Gastroesophageal sphincter (tissue), 4 donors: ENCODE data around the gene NPDC1. TPM values are rescaled to one million over a fixed set of nuclear protein-coding genes. Genes with fewer than 3 reads are reported as not detected.

ENCODE experiments used
- ATAC-seq: fragments of 150-250 bp; one replicate; pipeline ENCODE4 v1.9.1; 2016; ENCODE audit warnings: mild to moderate bottlenecking, moderate library complexity
- H3K27ac ChIP-seq, 4 donors: fragments of 200-600 bp; sonication (generic) in 3 of 4; 1 replicate in 3 of 4; 2 replicates in 1 of 4; pipeline ENCODE4 v1.5.1; 2016 to 2019
- H3K27me3 ChIP-seq: fragments of 200-600 bp; sonication (generic); one replicate; pipeline ENCODE4 v1.5.1; 2019
- H3K36me3 ChIP-seq, 2 donors: fragments of 200-600 bp; sonication (generic); one replicate each; pipeline ENCODE4 v1.5.1; 2019; ENCODE audit warnings: control low read depth in 1 of 2
- H3K4me1 ChIP-seq, 3 donors: fragments of 200-600 bp; sonication (generic); 1 replicate in 2 of 3; 2 replicates in 1 of 3; pipeline ENCODE4 v1.5.1; 2016 to 2019; ENCODE audit warnings: control low read depth in 2 of 3
- H3K4me3 ChIP-seq, 2 donors: fragments of 200-600 bp; sonication (generic); one replicate each; pipeline ENCODE4 v1.5.1; 2019; ENCODE audit warnings: mild to moderate bottlenecking in 1 of 2, moderate library complexity in 1 of 2
- H3K9me3 ChIP-seq, 3 donors: fragments of 200-600 bp; sonication (generic); one replicate each; pipeline ENCODE4 v1.5.1; 2017 to 2019; ENCODE audit warnings: control low read depth in 2 of 3
- CTCF ChIP-seq, 4 experiments: fragments of 200-600 bp in 2 of 4; fragments of 450-650 bp in 2 of 4; sonication (generic) in 1 of 4; IDR thresholded peaks; one replicate each; pipeline ENCODE4 v1.5.1; 2017 to 2019; ENCODE audit warnings: antibody characterized with exemption in 4 of 4, mild to moderate bottlenecking in 2 of 4, moderate library complexity in 2 of 4
- EP300 ChIP-seq: sonication (generic); formaldehyde crosslinking; IDR thresholded peaks from one replicate; pipeline ENCODE4 v1.6.1; 2017; ENCODE audit warnings: antibody characterized with exemption, mild to moderate bottlenecking
- POLR2A ChIP-seq, 2 donors: fragments of 450-650 bp; IDR thresholded peaks; one replicate each; pipeline ENCODE4 v1.6.1; 2017; ENCODE audit warnings: antibody characterized with exemption in 2 of 2, mild to moderate bottlenecking in 2 of 2, moderate library complexity in 1 of 2
- POLR2AphosphoS5 ChIP-seq: sonication (generic); formaldehyde crosslinking; IDR thresholded peaks from one replicate; pipeline ENCODE4 v1.6.1; 2017; ENCODE audit warnings: antibody characterized with exemption
- WGBS, 2 donors: methylation state at CpG; one replicate each; pipeline ENCODE4 v1.1.5; 2018; ENCODE audit warnings: low coverage in 1 of 2; 5-methylcytosine and 5-hydroxymethylcytosine counted together
- total RNA-seq, 4 donors: library from RNA; depleted of rRNA; stranded (reverse); fragments of >200 nt; gene quantifications; one replicate each; pipeline ENCODE4 v1.1.0, GENCODE V29; 2016

Gene NPDC1
- total RNA-seq, 4 donors from 2014 or later, result 50.4 to 69.9 (median 59.5) TPM

DNA sequence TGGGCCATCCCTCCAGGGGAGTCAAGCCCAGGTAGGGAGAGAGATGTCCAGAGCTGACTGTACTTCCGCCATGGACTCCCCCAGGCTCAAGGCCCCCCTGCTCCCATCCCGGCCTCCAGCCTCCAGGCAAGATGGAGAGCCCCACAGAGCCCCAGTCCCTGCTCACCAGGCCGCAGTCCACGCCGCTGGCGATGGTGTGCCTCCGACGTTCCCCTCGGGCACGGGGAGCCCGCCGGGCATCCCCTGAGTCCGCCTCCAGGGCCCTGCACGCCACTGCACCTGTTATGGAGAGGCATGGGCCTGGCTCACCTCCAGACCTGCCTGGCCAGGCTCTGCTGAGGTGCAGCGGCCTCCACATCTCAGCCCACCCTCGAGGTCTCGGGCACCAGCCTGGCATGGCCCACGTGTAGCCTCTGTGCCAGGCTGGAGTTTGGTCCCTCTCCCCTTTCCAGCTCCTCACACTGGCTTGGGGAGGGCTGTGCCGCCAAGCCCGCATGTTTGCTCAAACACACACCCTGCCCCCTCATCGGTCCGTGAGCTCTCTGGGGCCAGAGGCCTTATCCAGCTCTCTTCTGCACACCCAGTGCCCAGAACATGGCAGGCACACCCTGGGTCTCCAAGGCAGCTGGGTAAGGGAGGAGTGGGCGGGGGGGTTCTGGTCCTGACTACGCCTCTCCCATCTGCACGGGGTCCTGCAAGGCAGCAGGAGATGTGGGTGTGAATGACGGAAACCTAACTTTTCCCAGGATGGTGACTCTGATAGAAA is 20.3 kb upstream of the NPDC1 start:
- WGBS, 2 donors, result 84% methylated on average over 13 of the region's 26 CpGs; no CpG with 5 or more reads in 1 of the 2 donors

GRCh38 chr9:137065336-137065967 is 19.5 kb upstream of the NPDC1 start:
- Histone ChIP-seq H3K4me1 (peaks cover 0 to 23% (median 5%) of the 10 kb centered on the region in 3 donors), H3K9me3 (no peaks in the 10 kb centered on the region), H3K4me3 (no peak overlapping the region), H3K27ac (no peak overlapping the region), H3K36me3 (no peaks in the 10 kb centered on the region), H3K27me3 (peaks cover 49% of the 10 kb centered on the region)
- 99 to 100% methylated on average over 1 to 12 of the region's 23 CpGs for WGBS, 2 donors
- ATAC-seq, result no peak
- TF ChIP-seq POLR2A (IDR thresholded peaks at IDR 0.05), result no peak
- TF ChIP-seq CTCF (IDR thresholded peaks at IDR 0.05), result no peak
- no peak for TF ChIP-seq POLR2AphosphoS5
- TF ChIP-seq EP300, result no peak

More for the DNA sequence above, 20.3 kb upstream of the NPDC1 start:
- ATAC-seq, result no peak
- no peaks in the 10 kb centered on the region for H3K36me3 ChIP-seq
- no peak overlapping the region for H3K27ac ChIP-seq
- no peak for TF ChIP-seq POLR2A (IDR thresholded peaks at IDR 0.05)
- no peak for TF ChIP-seq CTCF (IDR thresholded peaks at IDR 0.05)
- no peak for TF ChIP-seq EP300
- TF ChIP-seq POLR2AphosphoS5, result no peak
- H3K4me3 ChIP-seq, result no peak overlapping the region
- peaks cover 49% of the 10 kb centered on the region for H3K27me3 ChIP-seq
- H3K9me3 ChIP-seq, result no peaks in the 10 kb centered on the region
- peaks cover 0 to 31% (median 5%) of the 10 kb centered on the region in 3 donors for H3K4me1 ChIP-seq

DNA sequence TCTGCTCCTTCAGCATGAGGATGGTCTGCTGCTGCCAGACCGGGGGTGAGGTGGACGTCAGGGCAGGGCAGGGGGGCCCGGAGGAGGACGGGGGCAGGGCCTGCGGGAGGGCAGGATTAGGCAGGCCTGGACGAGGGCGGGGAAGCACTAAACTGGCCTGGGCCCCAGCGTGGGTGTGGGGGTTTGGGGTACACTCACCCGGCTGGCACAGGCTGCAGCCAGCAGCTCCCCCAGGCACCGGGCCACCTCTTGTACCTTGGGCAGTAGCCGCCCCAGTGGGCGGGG is 18.8 kb upstream of the NPDC1 start:
- Histone ChIP-seq H3K36me3 (no peaks in the 10 kb centered on the region), H3K4me1 (peaks cover 0 to 17% (median 5%) of the 10 kb centered on the region in 3 donors), H3K27me3 (peaks cover 44% of the 10 kb centered on the region), H3K27ac (no peak overlapping the region), H3K9me3 (no peaks in the 10 kb centered on the region), H3K4me3 (no peak overlapping the region)
- no CpG with 5 or more reads among the region's 12 CpGs for WGBS, 2 donors
- ATAC-seq, result no peak
- TF ChIP-seq POLR2A (IDR thresholded peaks at IDR 0.05) (no peak), POLR2AphosphoS5 (no peak), EP300 (no peak), CTCF (IDR thresholded peaks at IDR 0.05) (no peak)

DNA sequence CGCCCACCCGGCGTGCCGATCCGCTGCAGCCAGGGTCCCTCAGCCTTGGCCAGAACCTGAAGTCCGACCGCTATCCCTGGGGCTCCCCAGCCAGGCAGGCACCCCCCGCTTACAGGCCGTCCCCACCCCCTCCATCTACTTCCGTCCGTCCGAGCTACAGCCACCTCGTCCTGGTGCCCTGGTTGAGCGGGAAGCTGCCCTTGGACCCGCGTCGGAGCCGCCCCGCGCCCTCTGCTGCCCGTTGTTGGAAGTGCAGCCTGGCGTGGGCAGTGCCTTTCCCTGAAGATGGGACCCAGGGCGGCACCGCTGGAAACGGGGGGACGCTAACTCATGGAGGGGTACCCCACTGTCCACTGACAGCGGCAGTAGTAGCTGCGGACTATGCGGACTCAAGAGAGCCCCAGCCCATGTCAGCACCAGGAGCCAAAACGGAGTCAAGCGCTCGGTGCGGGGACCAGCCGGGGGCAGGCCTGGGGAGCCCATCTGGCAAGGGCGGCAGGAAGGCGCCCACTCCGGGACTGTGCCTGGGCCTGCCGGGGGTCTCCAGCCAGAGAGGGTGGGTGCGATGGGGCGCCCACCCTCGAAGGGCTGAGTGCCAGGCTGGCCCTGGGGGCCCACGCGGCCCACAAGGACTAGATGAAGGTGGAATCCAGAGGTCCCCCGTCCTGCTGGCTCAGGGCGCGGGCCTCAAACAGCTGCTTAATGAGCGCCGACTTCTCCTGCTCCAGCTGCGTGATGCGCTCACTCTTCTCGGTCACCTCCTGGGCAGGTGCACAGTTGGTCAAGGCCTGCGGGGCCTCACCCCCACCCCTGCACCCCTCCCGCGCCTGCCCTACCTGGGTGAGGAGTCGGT is 18.3 kb upstream of the NPDC1 start:
- WGBS, 2 donors, result 72% methylated on average over 7 of the region's 55 CpGs; no CpG with 5 or more reads in 1 of the 2 donors
- ATAC-seq, result peak; percentile 60
- H3K4me3 ChIP-seq, result no peak overlapping the region
- no peaks in the 10 kb centered on the region for H3K9me3 ChIP-seq
- H3K27ac ChIP-seq, result no peak overlapping the region
- TF ChIP-seq EP300, result no peak
- TF ChIP-seq POLR2A (IDR thresholded peaks at IDR 0.05), result no peak
- no peak for TF ChIP-seq POLR2AphosphoS5
- peak in 3 of 4 experiments; percentile 95 to 98 (median 96) for TF ChIP-seq CTCF (IDR thresholded peaks at IDR 0.05)
- peaks cover 38% of the 10 kb centered on the region for H3K27me3 ChIP-seq
- peaks cover 0 to 11% (median 5%) of the 10 kb centered on the region in 3 donors for H3K4me1 ChIP-seq
- no peaks in the 10 kb centered on the region for H3K36me3 ChIP-seq
